Measurements from ENCODE around the gene MYO18A.

Gene MYO18A

DNA sequence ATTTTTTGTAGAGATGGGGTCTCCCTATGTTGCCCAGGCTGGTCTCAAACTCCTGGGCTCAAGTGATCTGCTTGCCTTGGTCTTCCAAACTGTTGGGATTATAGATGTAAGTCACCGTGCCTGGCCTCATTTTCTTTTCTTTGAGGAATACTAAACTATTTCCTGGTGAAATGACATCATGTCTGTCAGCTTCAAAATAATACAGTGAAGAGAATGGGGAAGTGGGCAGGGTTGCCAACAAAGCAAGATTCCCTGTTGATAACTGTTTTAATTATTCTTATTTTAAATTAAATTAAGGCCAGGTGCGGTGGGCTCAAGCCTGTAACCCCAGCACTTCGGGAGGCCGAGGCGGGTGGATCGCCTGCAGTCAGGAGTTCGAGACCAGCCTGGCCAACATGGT lies 116.2 kb downstream of the MYO18A start:
- DNase-seq (ENCODE audit: insufficient read length, low spot score) (no peak), FAIRE-seq (no peak)
- TF ChIP-seq POLR2A (IDR thresholded peaks at IDR 0.05; ENCODE audit: low read depth, low read length), result no peak

- no peak for FAIRE-seq
- no peak for DNase-seq (ENCODE audit: insufficient read length, low spot score)
- no peak for TF ChIP-seq POLR2A (IDR thresholded peaks at IDR 0.05; ENCODE audit: low read depth, low read length)
Measured at GRCh38 chr17:29062215-29062614, 118.0 kb downstream of the MYO18A start.

- no peak for FAIRE-seq
- no peak for TF ChIP-seq POLR2A (IDR thresholded peaks at IDR 0.05; ENCODE audit: low read depth, low read length)
- no peak for DNase-seq (ENCODE audit: insufficient read length, low spot score)
Measured at GRCh38 chr17:29061036-29061435, 119.2 kb downstream of the MYO18A start.

DNA sequence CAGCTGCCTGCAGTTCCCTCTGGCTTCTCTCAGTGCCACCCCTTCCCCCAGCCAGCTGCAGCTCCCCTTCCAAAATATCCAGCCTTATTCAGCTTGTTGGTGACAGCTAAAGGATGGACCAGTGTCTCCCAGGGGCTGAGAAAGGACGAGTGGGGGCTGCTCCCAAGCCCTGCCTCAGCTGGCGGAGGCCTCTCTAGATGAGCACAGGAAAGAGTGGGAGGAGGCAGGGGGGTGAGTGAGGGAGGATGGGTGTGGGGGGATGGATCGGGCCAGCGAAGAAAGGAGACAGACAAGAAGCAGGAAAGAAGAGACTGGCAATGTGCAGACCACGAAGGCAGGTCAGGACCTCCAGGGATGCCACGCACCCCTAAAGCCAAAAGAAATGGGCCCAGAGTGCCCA lies 119.7 kb downstream of the MYO18A start:
- no peak for TF ChIP-seq POLR2A (IDR thresholded peaks at IDR 0.05; ENCODE audit: low read depth, low read length)
- DNase-seq (ENCODE audit: insufficient read length, low spot score), result no peak
- FAIRE-seq, result no peak

GRCh38 chr17:29059281-29059680 lies 120.9 kb downstream of the MYO18A start:
- no peak for FAIRE-seq
- DNase-seq (ENCODE audit: insufficient read length, low spot score), result no peak
- TF ChIP-seq POLR2A (IDR thresholded peaks at IDR 0.05; ENCODE audit: low read depth, low read length), result no peak

GRCh38 chr17:29058391-29058790 lies 121.8 kb downstream of the MYO18A start:
- DNase-seq (ENCODE audit: insufficient read length, low spot score), result no peak
- no peak for FAIRE-seq
- no peak for TF ChIP-seq POLR2A (IDR thresholded peaks at IDR 0.05; ENCODE audit: low read depth, low read length)

- no peak for TF ChIP-seq POLR2A (IDR thresholded peaks at IDR 0.05; ENCODE audit: low read depth, low read length)
- FAIRE-seq (no peak), DNase-seq (ENCODE audit: insufficient read length, low spot score) (no peak)
Measured at GRCh38 chr17:29057361-29057760, 122.8 kb downstream of the MYO18A start.

GRCh38 chr17:29054835-29055234 lies 125.4 kb downstream of the MYO18A start:
- no peak for TF ChIP-seq POLR2A (IDR thresholded peaks at IDR 0.05; ENCODE audit: low read depth, low read length)
- DNase-seq (ENCODE audit: insufficient read length, low spot score), result no peak
- no peak for FAIRE-seq

DNA sequence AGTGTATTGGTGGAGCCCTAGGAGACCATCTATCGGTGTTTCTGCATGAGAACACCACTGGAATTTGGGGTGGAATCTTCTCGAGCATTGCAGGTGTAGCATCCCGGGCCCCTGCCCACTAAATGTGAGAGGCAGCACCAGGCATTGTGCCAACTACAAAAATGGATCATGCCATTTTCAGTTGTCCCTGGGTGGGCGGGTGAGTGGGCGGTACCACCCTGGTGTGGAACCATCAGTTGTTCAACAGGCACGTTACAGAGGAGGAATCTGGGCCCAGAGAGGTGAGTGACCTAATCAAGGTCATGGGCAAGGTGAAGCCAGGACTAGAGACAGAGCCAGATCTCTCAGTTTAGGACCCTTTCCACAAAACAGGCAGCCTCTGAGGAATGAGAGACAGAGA lies 128.5 kb downstream of the MYO18A start:
- DNase-seq (ENCODE audit: insufficient read length, low spot score) (no peak), FAIRE-seq (no peak)
- no peak for TF ChIP-seq POLR2A (IDR thresholded peaks at IDR 0.05; ENCODE audit: low read depth, low read length)

- FAIRE-seq (no peak), DNase-seq (ENCODE audit: insufficient read length, low spot score) (no peak)
- no peak for TF ChIP-seq POLR2A (IDR thresholded peaks at IDR 0.05; ENCODE audit: low read depth, low read length)
Measured at GRCh38 chr17:29051194-29051593, 129.0 kb downstream of the MYO18A start.

- FAIRE-seq (no peak), DNase-seq (ENCODE audit: insufficient read length, low spot score) (no peak)
- TF ChIP-seq POLR2A (IDR thresholded peaks at IDR 0.05; ENCODE audit: low read depth, low read length), result no peak
Measured at GRCh38 chr17:29050176-29050575, 130.0 kb downstream of the MYO18A start.

DNA sequence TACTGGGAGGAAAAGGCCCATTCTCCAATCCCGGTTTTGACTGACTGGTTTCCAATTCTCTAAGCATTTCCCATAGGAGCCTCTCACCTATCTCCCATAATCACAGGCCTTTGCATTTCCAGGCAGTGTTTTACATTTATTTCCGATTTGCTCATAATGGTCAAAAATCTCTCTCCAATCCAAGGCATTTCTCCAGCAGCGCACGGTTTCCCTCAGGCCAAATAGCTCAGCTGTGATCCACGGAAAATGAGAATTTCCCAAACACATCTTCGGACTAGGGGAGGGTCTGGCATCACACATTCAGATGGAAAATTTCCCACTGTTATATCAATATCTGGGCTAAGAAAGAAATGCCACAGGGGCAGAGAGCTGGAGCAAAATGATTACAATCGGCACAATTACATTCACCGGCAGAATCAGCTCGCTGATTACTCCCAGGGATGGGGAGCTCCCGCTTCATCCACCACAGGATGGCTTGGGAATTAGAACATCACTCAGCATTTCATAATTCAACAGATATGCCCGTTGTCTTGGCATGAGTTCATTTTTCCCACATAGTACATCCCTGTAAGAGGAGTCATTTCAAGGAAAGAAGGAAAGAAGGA lies 130.6 kb downstream of the MYO18A start:
- no peak for DNase-seq (ENCODE audit: insufficient read length, low spot score)
- TF ChIP-seq POLR2A (IDR thresholded peaks at IDR 0.05; ENCODE audit: low read depth, low read length), result no peak
- FAIRE-seq, result no peak

- DNase-seq (ENCODE audit: insufficient read length, low spot score), result no peak
- TF ChIP-seq POLR2A (IDR thresholded peaks at IDR 0.05; ENCODE audit: low read depth, low read length), result no peak
- no peak for FAIRE-seq
Measured at GRCh38 chr17:29048440-29049368, 131.5 kb downstream of the MYO18A start.

GRCh38 chr17:29046473-29046839 lies 133.7 kb downstream of the MYO18A start:
- DNase-seq (ENCODE audit: insufficient read length, low spot score), result no peak

More at GRCh38 chr17:29046473-29046839, 133.7 kb downstream of the MYO18A start:
- TF ChIP-seq POLR2A (IDR thresholded peaks at IDR 0.05; ENCODE audit: low read depth, low read length), result no peak
- no peak for FAIRE-seq

Data from H54 (cell line).